Colon (tissue), 2 donors: ENCODE measurements around the gene NELFCD.
"Not testable (repeated sequence)": the region's sequence is repeated elsewhere in the genome, so short reads cannot be mapped to it uniquely, and the experiment has no call there.

Experiments
- FAIRE-seq: peaks from 2 replicates; lab custom pipeline; 2012; peaks lifted over from hg19 to GRCh38; lab: Jason Lieb, UNC
- donor health status: control.
- donor health status: control.

NELFCD gene, protein sequence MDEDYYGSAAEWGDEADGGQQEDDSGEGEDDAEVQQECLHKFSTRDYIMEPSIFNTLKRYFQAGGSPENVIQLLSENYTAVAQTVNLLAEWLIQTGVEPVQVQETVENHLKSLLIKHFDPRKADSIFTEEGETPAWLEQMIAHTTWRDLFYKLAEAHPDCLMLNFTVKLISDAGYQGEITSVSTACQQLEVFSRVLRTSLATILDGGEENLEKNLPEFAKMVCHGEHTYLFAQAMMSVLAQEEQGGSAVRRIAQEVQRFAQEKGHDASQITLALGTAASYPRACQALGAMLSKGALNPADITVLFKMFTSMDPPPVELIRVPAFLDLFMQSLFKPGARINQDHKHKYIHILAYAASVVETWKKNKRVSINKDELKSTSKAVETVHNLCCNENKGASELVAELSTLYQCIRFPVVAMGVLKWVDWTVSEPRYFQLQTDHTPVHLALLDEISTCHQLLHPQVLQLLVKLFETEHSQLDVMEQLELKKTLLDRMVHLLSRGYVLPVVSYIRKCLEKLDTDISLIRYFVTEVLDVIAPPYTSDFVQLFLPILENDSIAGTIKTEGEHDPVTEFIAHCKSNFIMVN

GRCh38 chr20:58980711-58981627 is at the start of gene NELFCD:
Gene NELFCD, plus strand, starts transcription at chr20:58981256. Its CDS starts 54 bp downstream, at chr20:58981310.
- FAIRE-seq = no peak

- FAIRE-seq = no peak
Observed at GRCh38 chr20:58932170-58932569, 48.9 kb upstream of the NELFCD start.

- FAIRE-seq = no peak
Observed at GRCh38 chr20:58938078-58938477, 43.0 kb upstream of the NELFCD start.

GRCh38 chr20:58938541-58938940 is 42.5 kb upstream of the NELFCD start:
- no peak for FAIRE-seq

- no peak for FAIRE-seq
Observed at GRCh38 chr20:58941471-58941870, 39.6 kb upstream of the NELFCD start.

GRCh38 chr20:58942549-58942948 is 38.5 kb upstream of the NELFCD start:
- FAIRE-seq = no peak

DNA sequence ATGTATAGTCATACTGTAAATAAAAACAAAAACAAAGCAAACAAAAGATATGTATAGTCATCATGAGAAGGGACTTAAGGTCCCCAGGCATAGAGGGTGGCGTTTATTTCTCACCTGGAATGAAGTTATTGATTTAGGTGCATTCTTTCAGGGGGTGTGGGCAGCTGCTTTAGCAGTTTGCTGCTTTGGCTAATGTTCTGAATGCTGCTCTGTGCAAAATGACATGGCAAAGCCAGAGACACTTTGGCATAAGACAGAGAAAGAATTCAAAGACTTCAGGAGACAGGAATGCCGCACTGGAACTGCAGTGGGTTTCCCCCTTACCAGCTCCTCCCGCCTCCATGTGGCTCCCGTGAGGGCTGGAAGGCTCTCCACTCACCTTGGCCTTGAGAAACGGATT is 36.4 kb upstream of the NELFCD start:
- no peak for FAIRE-seq

DNA sequence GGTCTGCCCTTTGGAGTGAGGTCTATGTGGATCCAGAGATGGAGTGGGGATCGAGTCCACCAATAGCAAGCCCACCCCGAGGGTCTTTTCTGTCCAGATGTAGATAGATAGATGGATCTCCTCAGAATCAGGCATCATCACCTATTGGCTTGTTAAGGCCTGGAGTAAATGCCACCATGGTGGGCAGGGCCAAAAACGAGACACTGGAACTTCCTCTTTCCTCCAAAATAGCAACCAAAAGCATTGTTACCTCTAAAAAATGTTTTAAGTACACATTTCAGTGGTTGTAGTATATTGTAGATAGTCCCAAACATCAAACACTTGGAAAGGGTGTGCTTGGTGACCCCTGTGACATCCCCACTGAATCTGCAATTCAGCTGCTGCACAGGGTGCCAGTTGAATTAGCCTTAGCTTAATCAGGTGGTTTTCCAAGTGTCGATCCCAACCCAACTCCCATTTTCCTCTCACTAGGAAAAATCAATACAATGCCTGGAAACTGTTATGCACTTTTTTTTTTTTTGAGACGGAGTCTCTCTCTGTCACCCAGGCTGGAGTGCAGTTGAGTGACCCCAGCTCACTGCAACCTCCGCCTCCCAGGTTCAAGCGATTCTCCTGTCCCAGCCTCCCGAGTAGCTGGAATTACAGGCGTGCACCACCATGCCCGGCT is 35.0 kb upstream of the NELFCD start:
- FAIRE-seq = no peak

DNA sequence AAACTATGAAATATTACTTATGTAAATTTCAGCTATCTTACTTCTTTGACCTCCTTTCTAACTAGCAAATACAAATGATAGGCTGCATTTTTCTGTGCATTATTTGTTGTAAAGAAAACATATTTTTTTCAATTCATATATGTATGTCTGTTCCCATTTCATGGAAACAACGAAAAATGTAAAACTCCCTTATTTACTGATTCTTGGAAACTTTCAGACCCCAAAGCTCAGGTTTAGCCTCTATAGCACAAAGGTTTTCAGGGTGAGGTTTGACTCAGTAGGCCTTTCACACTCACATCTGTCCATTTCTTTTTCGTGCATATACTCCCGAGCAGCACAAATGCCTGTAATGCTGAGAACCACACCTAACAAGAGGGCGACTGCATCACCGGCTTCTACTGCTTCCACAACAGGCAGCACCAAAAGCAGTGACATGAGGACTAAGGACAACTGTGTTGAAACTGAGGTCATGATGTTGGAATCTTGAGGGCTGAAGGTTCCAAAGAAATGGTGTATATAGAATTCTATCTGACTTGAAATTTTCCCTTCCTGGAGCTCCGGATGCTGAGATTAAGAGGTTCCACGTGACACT is 33.2 kb upstream of the NELFCD start:
- FAIRE-seq = peak; percentile 47

GRCh38 chr20:58950603-58951002 is 30.5 kb upstream of the NELFCD start:
- FAIRE-seq = no peak

GRCh38 chr20:58953050-58953449 is 28.0 kb upstream of the NELFCD start:
- no peak for FAIRE-seq

DNA sequence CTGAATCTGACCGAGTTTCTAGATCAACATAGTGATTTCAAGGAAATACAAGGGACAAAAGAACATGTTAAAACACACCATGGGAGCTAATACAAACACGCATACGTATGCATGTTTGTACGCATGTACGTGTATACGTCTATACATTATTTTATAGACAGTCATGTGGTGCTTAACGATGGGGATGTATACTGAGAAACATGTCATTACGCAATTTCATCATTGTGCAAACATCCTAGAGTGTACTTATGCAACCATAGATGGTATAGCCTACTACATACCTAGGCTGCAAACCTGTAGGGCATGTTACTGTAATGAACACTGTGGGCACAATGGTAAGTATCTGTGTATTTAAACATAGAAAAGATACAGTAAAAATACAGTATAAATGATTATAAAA is 25.0 kb upstream of the NELFCD start:
- FAIRE-seq = no peak

DNA sequence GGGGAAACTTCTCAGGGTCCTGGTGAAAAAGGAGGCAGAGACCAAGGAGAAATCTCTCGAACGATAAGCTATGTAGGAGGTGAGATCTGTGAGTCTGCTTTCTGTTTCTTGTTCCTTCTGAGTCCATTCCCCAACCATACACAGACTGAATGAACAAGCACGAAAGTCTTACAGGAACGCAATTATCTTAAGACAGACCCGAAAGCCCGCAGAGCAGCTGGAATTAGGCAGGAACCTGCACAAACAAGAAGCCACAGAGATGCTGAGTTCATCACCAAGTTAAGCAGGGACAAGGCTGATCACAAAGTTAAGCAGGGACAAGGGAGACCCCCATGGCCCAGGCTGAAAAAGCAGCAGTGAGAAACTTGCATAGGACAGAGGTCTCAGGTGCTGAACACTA is 21.4 kb upstream of the NELFCD start:
- FAIRE-seq = no peak

DNA sequence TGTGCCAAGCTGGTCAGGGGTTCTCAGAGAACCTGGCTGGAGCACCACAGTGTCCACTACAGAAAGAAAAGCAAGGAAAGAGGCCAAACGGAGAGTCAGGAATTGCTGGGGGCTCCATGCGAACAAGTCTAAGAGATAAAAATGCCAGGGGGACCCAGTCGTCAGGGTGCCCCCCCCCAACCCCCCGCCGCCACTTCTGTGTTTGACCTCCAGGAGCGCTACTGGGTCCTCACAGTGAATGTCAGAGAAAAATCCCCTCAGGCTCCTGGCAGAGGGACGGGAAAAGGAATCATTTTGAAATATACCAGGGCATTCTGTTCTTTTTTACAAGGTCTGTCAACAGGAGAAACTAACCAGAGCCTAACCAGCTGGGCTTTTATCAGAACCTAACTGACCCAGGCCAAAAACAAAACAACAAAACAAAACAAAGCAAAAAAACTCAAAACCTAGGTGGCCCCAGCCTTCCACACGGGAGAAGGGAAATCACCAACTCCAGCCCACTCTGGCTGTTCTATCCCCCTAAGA is 17.9 kb upstream of the NELFCD start:
- no peak for FAIRE-seq

GRCh38 chr20:58963922-58964321 is 17.1 kb upstream of the NELFCD start:
- not testable (repeated sequence) for FAIRE-seq

- no peak for FAIRE-seq
Observed at GRCh38 chr20:58965270-58966064, 15.6 kb upstream of the NELFCD start.

GRCh38 chr20:58967652-58968429 is 13.2 kb upstream of the NELFCD start:
- FAIRE-seq = no peak

GRCh38 chr20:58969439-58969838 is 11.6 kb upstream of the NELFCD start:
- FAIRE-seq = no peak

DNA sequence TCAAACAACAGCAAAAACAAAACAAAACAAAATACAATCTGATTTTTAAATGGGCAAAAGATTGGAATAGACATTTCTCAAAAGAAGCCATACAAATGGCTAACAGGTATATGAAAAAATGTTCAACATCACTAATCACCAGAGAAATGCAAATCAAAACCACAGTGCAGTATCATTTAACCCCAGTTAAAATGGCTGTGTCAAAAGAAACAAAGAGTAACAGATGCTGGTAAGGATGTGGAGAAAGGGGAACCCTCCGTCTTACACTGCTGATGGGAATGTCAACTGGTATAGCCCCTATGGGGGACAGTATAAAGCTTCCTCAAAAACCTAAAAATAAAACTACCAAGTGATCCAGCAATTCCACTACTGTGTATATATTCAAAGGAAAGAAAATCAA is 10.9 kb upstream of the NELFCD start:
- FAIRE-seq = no peak

GRCh38 chr20:58971429-58971828 is 9.6 kb upstream of the NELFCD start:
- no peak for FAIRE-seq
